DOHH2 (cell line): ENCODE results near the gene EPB41L4B.

Experiments
- H3F3A ChIP-seq: fragments of 200-600 bp; sonication (generic), shearing (Covaris generic); 2 replicates; pipeline ENCODE4 v1.6.0; 2016; ENCODE audit warnings: antibody characterized with exemption, mild to moderate bottlenecking; ENCODE audit not compliant: control insufficient read depth, insufficient read depth
- H3K27ac ChIP-seq: fragments of 200-600 bp; sonication (generic); 2 replicates; pipeline ENCODE4 v1.5.1; 2014; ENCODE audit warnings: low read depth, mild to moderate bottlenecking, low read length, moderate library complexity
- H3K27me3 ChIP-seq: fragments of 200-600 bp; sonication (generic); 2 replicates; pipeline ENCODE4 v1.6.1; 2014; ENCODE audit warnings: mild to moderate bottlenecking, low read length, mixed read lengths; ENCODE audit not compliant: control insufficient read depth
- H3K36me3 ChIP-seq: fragments of 200-600 bp; sonication (generic); 2 replicates; pipeline ENCODE4 v1.6.1; 2014; ENCODE audit warnings: mild to moderate bottlenecking, low read length, moderate library complexity, mixed read lengths; ENCODE audit not compliant: control insufficient read depth
- H3K4me1 ChIP-seq: fragments of 200-600 bp; sonication (generic); 2 replicates; pipeline ENCODE4 v1.6.1; 2014; ENCODE audit warnings: mild to moderate bottlenecking, low read length, mixed read lengths; ENCODE audit not compliant: control insufficient read depth
- H3K4me2 ChIP-seq: fragments of 200-600 bp; sonication (generic); 2 replicates; pipeline ENCODE4 v1.6.0; 2014; ENCODE audit warnings: mild to moderate bottlenecking, low read length, moderate library complexity
- H3K4me3 ChIP-seq: fragments of 200-600 bp; sonication (generic); 2 replicates; pipeline ENCODE4 v1.5.1; 2014; ENCODE audit warnings: mild to moderate bottlenecking, low read length, mixed read lengths
- H3K79me2 ChIP-seq: fragments of 200-600 bp; sonication (generic); 2 replicates; pipeline ENCODE4 v1.6.1; 2014; ENCODE audit warnings: mild to moderate bottlenecking, low read length, mixed read lengths; ENCODE audit not compliant: control insufficient read depth
- H3K9me2 ChIP-seq: fragments of 200-600 bp; sonication (generic); replicated peaks from 2 replicates; pipeline ENCODE4 v1.6.1; 2014; ENCODE audit warnings: mild to moderate bottlenecking, low read length, mixed read lengths; ENCODE audit not compliant: control insufficient read depth
- H3K9me3 ChIP-seq: fragments of 200-600 bp; sonication (generic); 2 replicates; pipeline ENCODE4 v1.6.1; 2014; ENCODE audit warnings: antibody characterized with exemption, low read length, mixed read lengths; ENCODE audit not compliant: control insufficient read depth, insufficient read depth
- H4K20me1 ChIP-seq: fragments of 200-600 bp; sonication (generic); 2 replicates; pipeline ENCODE4 v1.6.0; 2014; ENCODE audit warnings: low read depth, mild to moderate bottlenecking, antibody characterized with exemption, low read length, moderate library complexity; ENCODE audit not compliant: control insufficient read depth, insufficient read depth
- CTCF ChIP-seq: fragments of 200-600 bp; sonication (generic); IDR thresholded peaks from one replicate; pipeline ENCODE4 v1.5.1; 2014; ENCODE audit warnings: antibody characterized with exemption, mild to moderate bottlenecking, low read depth, low read length; ENCODE audit not compliant: poor library complexity, severe bottlenecking
- EZH2phosphoT487 ChIP-seq: fragments of 200-600 bp; sonication (generic); IDR thresholded peaks from 2 replicates; pipeline ENCODE4 v1.6.1; 2017; ENCODE audit warnings: borderline replicate concordance, mild to moderate bottlenecking, antibody characterized with exemption, low read length, moderate library complexity, mixed read lengths

Gene EPB41L4B

GRCh38 chr9:109251776-109252106 is 69.1 kb downstream of the EPB41L4B start:
- H3K27ac ChIP-seq, result no peak overlapping the region
- no peaks in the 10 kb centered on the region for H3K79me2 ChIP-seq
- no peak overlapping the region for H3K4me2 ChIP-seq
- no peak for TF ChIP-seq CTCF
- no peak for TF ChIP-seq EZH2phosphoT487
- H3K36me3 ChIP-seq, result no peaks in the 10 kb centered on the region
- no peaks in the 10 kb centered on the region for H3K4me1 ChIP-seq
- no peaks in the 10 kb centered on the region for H3K9me3 ChIP-seq
- no peak overlapping the region for H3K4me3 ChIP-seq
- H3K9me2 ChIP-seq, result no peaks in the 10 kb centered on the region
- H3F3A ChIP-seq, result no peaks in the 10 kb centered on the region
- no peaks in the 10 kb centered on the region for H4K20me1 ChIP-seq
- 0 out of 2 replicates have a peak, but pooled peaks cover 4% of the 10 kb centered on the region for H3K27me3 ChIP-seq

- Histone ChIP-seq H3K79me2 (no peaks in the 10 kb centered on the region), H3K4me3 (no peak overlapping the region), H3K4me1 (no peaks in the 10 kb centered on the region), H3F3A (no peaks in the 10 kb centered on the region), H3K9me3 (no peaks in the 10 kb centered on the region), H3K9me2 (no peaks in the 10 kb centered on the region), H3K27ac (no peak overlapping the region), H4K20me1 (no peaks in the 10 kb centered on the region), H3K27me3 (0 out of 2 replicates have a peak, but pooled peaks cover 4% of the 10 kb centered on the region), H3K36me3 (no peaks in the 10 kb centered on the region), H3K4me2 (no peak overlapping the region)
- TF ChIP-seq EZH2phosphoT487 (no peak), CTCF (no peak)
These were observed 69.6 kb downstream of the EPB41L4B start for GRCh38 chr9:109251080-109251775.

GRCh38 chr9:109250771-109251079 is 70.1 kb downstream of the EPB41L4B start:
- H3K79me2 ChIP-seq, result no peaks in the 10 kb centered on the region
- H3K9me2 ChIP-seq, result no peaks in the 10 kb centered on the region
- H3K4me2 ChIP-seq, result no peak overlapping the region
- TF ChIP-seq EZH2phosphoT487 (no peak), CTCF (no peak)
- no peaks in the 10 kb centered on the region for H3K4me1 ChIP-seq
- H3K9me3 ChIP-seq, result no peaks in the 10 kb centered on the region
- 0 out of 2 replicates have a peak, but pooled peaks cover 4% of the 10 kb centered on the region for H3K27me3 ChIP-seq
- H3F3A ChIP-seq, result no peaks in the 10 kb centered on the region
- H3K4me3 ChIP-seq, result no peak overlapping the region
- no peaks in the 10 kb centered on the region for H3K36me3 ChIP-seq
- no peak overlapping the region for H3K27ac ChIP-seq
- H4K20me1 ChIP-seq, result no peaks in the 10 kb centered on the region
